ENCODE results near the gene ZNF865. TPM values are rescaled to one million over a fixed set of nuclear protein-coding genes. Genes with fewer than 3 reads are reported as not detected.

Gene ZNF865
- total and polyA plus RNA-seq, 2 of the 4 experiments (the other 2 are of a cell fraction), result under 0.01 to 4.6 TPM

- H3K56ac ChIP-seq (ENCODE audit: extremely low read depth, insufficient read depth, low read length), result no peak overlapping the region
- TF ChIP-seq BHLHE40 (IDR thresholded peaks at IDR 0.05; ENCODE audit: low read depth, low read length), result no peak
- no peak for TF ChIP-seq SMC3 (IDR thresholded peaks at IDR 0.05; ENCODE audit: low read depth, low read length)
- TF ChIP-seq, protein P1, sequence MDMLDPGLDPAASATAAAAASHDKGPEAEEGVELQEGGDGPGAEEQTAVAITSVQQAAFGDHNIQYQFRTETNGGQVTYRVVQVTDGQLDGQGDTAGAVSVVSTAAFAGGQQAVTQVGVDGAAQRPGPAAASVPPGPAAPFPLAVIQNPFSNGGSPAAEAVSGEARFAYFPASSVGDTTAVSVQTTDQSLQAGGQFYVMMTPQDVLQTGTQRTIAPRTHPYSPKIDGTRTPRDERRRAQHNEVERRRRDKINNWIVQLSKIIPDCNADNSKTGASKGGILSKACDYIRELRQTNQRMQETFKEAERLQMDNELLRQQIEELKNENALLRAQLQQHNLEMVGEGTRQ (IDR thresholded peaks at IDR 0.05; ENCODE audit: low read depth, low read length), result no peak
- no peak for TF ChIP-seq FOS (IDR thresholded peaks at IDR 0.05; ENCODE audit: low read depth, low read length)
- TF ChIP-seq MAFK (IDR thresholded peaks at IDR 0.05; ENCODE audit: low read depth, low read length), result no peak
- TF ChIP-seq CHD1 (IDR thresholded peaks at IDR 0.05; ENCODE audit: low read depth, low read length), result no peak
- no peak for TF ChIP-seq RFX5 (IDR thresholded peaks at IDR 0.05; ENCODE audit: low read depth, low read length)
- no peak for TF ChIP-seq CEBPB (IDR thresholded peaks at IDR 0.05; ENCODE audit: low read depth, low read length)
- no peak for TF ChIP-seq MXI1 (IDR thresholded peaks at IDR 0.05; ENCODE audit: borderline replicate concordance, low read depth, low read length)
- TF ChIP-seq, protein P2, sequence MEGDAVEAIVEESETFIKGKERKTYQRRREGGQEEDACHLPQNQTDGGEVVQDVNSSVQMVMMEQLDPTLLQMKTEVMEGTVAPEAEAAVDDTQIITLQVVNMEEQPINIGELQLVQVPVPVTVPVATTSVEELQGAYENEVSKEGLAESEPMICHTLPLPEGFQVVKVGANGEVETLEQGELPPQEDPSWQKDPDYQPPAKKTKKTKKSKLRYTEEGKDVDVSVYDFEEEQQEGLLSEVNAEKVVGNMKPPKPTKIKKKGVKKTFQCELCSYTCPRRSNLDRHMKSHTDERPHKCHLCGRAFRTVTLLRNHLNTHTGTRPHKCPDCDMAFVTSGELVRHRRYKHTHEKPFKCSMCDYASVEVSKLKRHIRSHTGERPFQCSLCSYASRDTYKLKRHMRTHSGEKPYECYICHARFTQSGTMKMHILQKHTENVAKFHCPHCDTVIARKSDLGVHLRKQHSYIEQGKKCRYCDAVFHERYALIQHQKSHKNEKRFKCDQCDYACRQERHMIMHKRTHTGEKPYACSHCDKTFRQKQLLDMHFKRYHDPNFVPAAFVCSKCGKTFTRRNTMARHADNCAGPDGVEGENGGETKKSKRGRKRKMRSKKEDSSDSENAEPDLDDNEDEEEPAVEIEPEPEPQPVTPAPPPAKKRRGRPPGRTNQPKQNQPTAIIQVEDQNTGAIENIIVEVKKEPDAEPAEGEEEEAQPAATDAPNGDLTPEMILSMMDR (conservative IDR thresholded peaks at IDR 0.05; ENCODE audit: low read depth, low read length), result no peak
- TF ChIP-seq ELK1 (IDR thresholded peaks at IDR 0.05; ENCODE audit: borderline replicate concordance, low read depth, low read length), result no peak
- TF ChIP-seq MAZ (IDR thresholded peaks at IDR 0.05; ENCODE audit: borderline replicate concordance, low read depth, low read length), result no peak
- TF ChIP-seq NFE2L2 (IDR thresholded peaks at IDR 0.05; ENCODE audit: low read depth, low read length), result no peak
- no peak for TF ChIP-seq POLR2A (IDR thresholded peaks at IDR 0.05; ENCODE audit: low read depth, low read length)
- no peak for TF ChIP-seq RCOR1 (IDR thresholded peaks at IDR 0.05; ENCODE audit: insufficient replicate concordance, low read length)
- TF ChIP-seq RAD21 (IDR thresholded peaks at IDR 0.05; ENCODE audit: low read length), result no peak
- peaks cover 15% of the 10 kb centered on the region; the same call in 1 of the 2 replicates for H3K9me1 ChIP-seq (ENCODE audit: insufficient read depth, low read length)
- H3K14ac ChIP-seq (replicated peaks; ENCODE audit: low read depth, low read length), result no peak overlapping the region
- peak overlapping the region; percentile 50 for H2AK9ac ChIP-seq (replicated peaks; ENCODE audit: low read depth, low read length, poor library complexity)
- ATAC-seq (ENCODE audit: low read depth), result no peak
- no peak overlapping the region for H3K4me3 ChIP-seq (ENCODE audit: insufficient read depth, low read depth, low read length)
- H3K27me3 ChIP-seq (ENCODE audit: control insufficient read depth, insufficient read depth, low read length), result no peaks in the 10 kb centered on the region
- no peak overlapping the region for H2BK5ac ChIP-seq (ENCODE audit: low read depth, low read length, poor library complexity, severe bottlenecking)
- peaks cover 27% of the 10 kb centered on the region for H4K20me1 ChIP-seq (ENCODE audit: insufficient read depth, low read length)
- no peak overlapping the region for H2BK15ac ChIP-seq (ENCODE audit: low read depth, low read length)
- no peak for DNase-seq
- peaks cover 44% of the 10 kb centered on the region for H3K36me3 ChIP-seq (ENCODE audit: control insufficient read depth, insufficient read depth, low read length)
- no peak overlapping the region for H4K8ac ChIP-seq (ENCODE audit: low read depth in 2 of 2, low read length in 2 of 2)
- H3K79me1 ChIP-seq (ENCODE audit: low read depth in 1 of 2, low read length in 2 of 2), result peaks cover 12 to 41% of the 10 kb centered on the region in 2 experiments
- no peak overlapping the region for H3K4ac ChIP-seq (ENCODE audit: low read depth, low read length)
- intact Hi-C loops (cut with micrococcal nuclease) (no loop called here), dilution Hi-C loops (cut with HindIII; ENCODE audit: low sequenced_read_pairs, unreplicated experiment) (no loop called here), in situ Hi-C loops (cut with MboI; ENCODE audit: low sequenced_read_pairs) (no loop called here)
- no TSS peak for BruUV-seq (replicated peaks)
- H3K4me2 ChIP-seq (ENCODE audit: low read depth, low read length), result no peak overlapping the region
- no peak overlapping the region for H2AK5ac ChIP-seq (ENCODE audit: low read depth, low read length)
- H3K23ac ChIP-seq (ENCODE audit: low read depth, low read length), result no peak overlapping the region
- no peak overlapping the region for H2AFZ ChIP-seq (replicated peaks; ENCODE audit: low read length, poor library complexity)
- 100% methylated on average over 4 of the region's 8 CpGs; no CpG with 5 or more reads in 1 of the 2 experiments for WGBS, 2 experiments (ENCODE audit: extremely low coverage in 2 of 2, insufficient read length in 1 of 2)
- H2BK120ac ChIP-seq (ENCODE audit: low read depth, low read length), result no peak overlapping the region
- no peaks in the 10 kb centered on the region for H3K9me3 ChIP-seq (ENCODE audit: control insufficient read depth, insufficient read depth, low read length)
- peaks cover 13% of the 10 kb centered on the region for H3K4me1 ChIP-seq (ENCODE audit: control insufficient read depth, insufficient read depth, low read length)
- H3K27ac ChIP-seq (ENCODE audit: insufficient read depth, low read length), result no peak overlapping the region
- no peak overlapping the region for H4K91ac ChIP-seq (ENCODE audit: insufficient read depth, low read depth, low read length)
- H3K18ac ChIP-seq (ENCODE audit: low read depth, low read length), result no peak overlapping the region
- H3K9ac ChIP-seq (ENCODE audit: low read depth, low read length), result no peak overlapping the region
- CTCF ChIA-PET, result interaction anchor here (0.5 kb wide), 1 partner anchor 13 kb away, joined by 3 read pairs; no protein-coding TSS in a partner anchor
- H2BK20ac ChIP-seq (ENCODE audit: low read depth, low read length), result no peak overlapping the region
- POLR2A ChIA-PET (ENCODE audit: unreplicated experiment), result no interaction called here
- no peak overlapping the region for H4K5ac ChIP-seq (ENCODE audit: low read depth, low read length)
Observed at GRCh38 chr19:55617426-55617825, 12.0 kb downstream of the ZNF865 start.

All from IMR-90 (cell line).